Type B pancreatic cell (in vitro differentiated cells): ENCODE data around the gene HTN3. TPM values are rescaled to one million over a fixed set of nuclear protein-coding genes. Genes with fewer than 3 reads are reported as not detected.
"Not testable (repeated sequence)": the region's sequence is repeated elsewhere in the genome, so short reads cannot be mapped to it uniquely, and the experiment has no call there.

ENCODE experiments used
- DNase-seq: peaks from one replicate; pipeline ENCODE4 v3.0.0; 2021; ENCODE audit warnings: mixed read lengths; ENCODE audit not compliant: unreplicated experiment; ENCODE audit errors: extremely low spot score
- H3K27ac Mint-ChIP-seq: 2 replicates; pipeline ENCODE4 v1.8.0; 2021; ENCODE audit warnings: mild to moderate bottlenecking, mixed read lengths
- H3K27me3 Mint-ChIP-seq: 2 replicates; pipeline ENCODE4 v1.8.0; 2021; ENCODE audit warnings: mixed read lengths
- H3K36me3 Mint-ChIP-seq: 2 replicates; pipeline ENCODE4 v1.8.0; 2021; ENCODE audit warnings: mixed read lengths
- H3K4me1 Mint-ChIP-seq: one replicate; pipeline ENCODE4 v1.8.0; 2021; ENCODE audit warnings: mixed read lengths; ENCODE audit not compliant: unreplicated experiment
- H3K4me3 Mint-ChIP-seq: 2 replicates; pipeline ENCODE4 v1.8.0; 2021; ENCODE audit warnings: mild to moderate bottlenecking, mixed read lengths
- H3K9me3 Mint-ChIP-seq: 2 replicates; pipeline ENCODE4 v1.8.0; 2021; ENCODE audit warnings: mixed read lengths
- CTCF ChIP-seq: fragments of 200-600 bp; sonication (generic); conservative IDR thresholded peaks from 2 replicates; pipeline ENCODE4 v1.5.0; 2021; ENCODE audit warnings: antibody characterized with exemption, mild to moderate bottlenecking
- total RNA-seq: library from RNA; stranded (reverse); gene quantifications from 2 replicates; pipeline ENCODE4 v1.2.1, GENCODE V29; 2021; ENCODE audit warnings: low replicate concordance

The HTN3 gene
- total RNA-seq, 1 donor from 2014 or later, result not detected

GRCh38 chr4:69999420-69999819 lies 28.8 kb upstream of the HTN3 start:
- no peaks in the 10 kb centered on the region for H3K36me3 Mint-ChIP-seq

GRCh38 chr4:70000711-70001110 lies 27.5 kb upstream of the HTN3 start:
- no peaks in the 10 kb centered on the region for H3K36me3 Mint-ChIP-seq

More at GRCh38 chr4:69999420-69999819, 28.8 kb upstream of the HTN3 start:
- TF ChIP-seq CTCF, result no peak
- H3K4me3 Mint-ChIP-seq, result no peak overlapping the region
- H3K27me3 Mint-ChIP-seq, result no peaks in the 10 kb centered on the region
- no peak overlapping the region for H3K27ac Mint-ChIP-seq
- H3K9me3 Mint-ChIP-seq, result no peaks in the 10 kb centered on the region
- H3K4me1 Mint-ChIP-seq, result no peaks in the 10 kb centered on the region
- DNase-seq, result no peak

GRCh38 chr4:70002507-70002906 lies 25.8 kb upstream of the HTN3 start:
- no peak for DNase-seq
- Mint-ChIP-seq H3K4me1 (no peaks in the 10 kb centered on the region), H3K9me3 (no peaks in the 10 kb centered on the region), H3K27ac (no peak overlapping the region), H3K4me3 (no peak overlapping the region), H3K27me3 (no peaks in the 10 kb centered on the region), H3K36me3 (no peaks in the 10 kb centered on the region)
- TF ChIP-seq CTCF, result no peak

More at GRCh38 chr4:70000711-70001110, 27.5 kb upstream of the HTN3 start:
- Mint-ChIP-seq H3K27ac (no peak overlapping the region), H3K9me3 (no peaks in the 10 kb centered on the region), H3K27me3 (no peaks in the 10 kb centered on the region), H3K4me3 (no peak overlapping the region), H3K4me1 (no peaks in the 10 kb centered on the region)
- no peak for DNase-seq
- no peak for TF ChIP-seq CTCF

GRCh38 chr4:70008771-70009170 lies 19.5 kb upstream of the HTN3 start:
- Mint-ChIP-seq H3K9me3 (no peaks in the 10 kb centered on the region), H3K36me3 (no peaks in the 10 kb centered on the region), H3K27me3 (no peaks in the 10 kb centered on the region), H3K4me1 (no peaks in the 10 kb centered on the region), H3K4me3 (no peak overlapping the region), H3K27ac (no peak overlapping the region)
- TF ChIP-seq CTCF, result no peak
- DNase-seq, result no peak

GRCh38 chr4:70019006-70019405 lies 9.3 kb upstream of the HTN3 start:
- not testable (repeated sequence) for H3K9me3 Mint-ChIP-seq, H3K36me3 Mint-ChIP-seq, H3K27me3 Mint-ChIP-seq, H3K27ac Mint-ChIP-seq, H3K4me3 Mint-ChIP-seq, DNase-seq, H3K4me1 Mint-ChIP-seq

- H3K4me3 Mint-ChIP-seq, result no peak overlapping the region
- H3K27ac Mint-ChIP-seq, result no peak overlapping the region
- no peaks in the 10 kb centered on the region for H3K27me3 Mint-ChIP-seq
- no peaks in the 10 kb centered on the region for H3K36me3 Mint-ChIP-seq
- TF ChIP-seq CTCF, result no peak
- H3K4me1 Mint-ChIP-seq, result no peaks in the 10 kb centered on the region
- no peaks in the 10 kb centered on the region for H3K9me3 Mint-ChIP-seq
- no peak for DNase-seq
These were observed 5.0 kb upstream of the HTN3 start for GRCh38 chr4:70023218-70023617.
